ENCODE data around the gene NFYC.
A peak's percentile ranks its signal among the peaks of the same experiment; 100 is the strongest.
"Not testable (repeated sequence)": the region's sequence is repeated elsewhere in the genome, so short reads cannot be mapped to it uniquely, and the experiment has no call there.

NFYC gene

DNA sequence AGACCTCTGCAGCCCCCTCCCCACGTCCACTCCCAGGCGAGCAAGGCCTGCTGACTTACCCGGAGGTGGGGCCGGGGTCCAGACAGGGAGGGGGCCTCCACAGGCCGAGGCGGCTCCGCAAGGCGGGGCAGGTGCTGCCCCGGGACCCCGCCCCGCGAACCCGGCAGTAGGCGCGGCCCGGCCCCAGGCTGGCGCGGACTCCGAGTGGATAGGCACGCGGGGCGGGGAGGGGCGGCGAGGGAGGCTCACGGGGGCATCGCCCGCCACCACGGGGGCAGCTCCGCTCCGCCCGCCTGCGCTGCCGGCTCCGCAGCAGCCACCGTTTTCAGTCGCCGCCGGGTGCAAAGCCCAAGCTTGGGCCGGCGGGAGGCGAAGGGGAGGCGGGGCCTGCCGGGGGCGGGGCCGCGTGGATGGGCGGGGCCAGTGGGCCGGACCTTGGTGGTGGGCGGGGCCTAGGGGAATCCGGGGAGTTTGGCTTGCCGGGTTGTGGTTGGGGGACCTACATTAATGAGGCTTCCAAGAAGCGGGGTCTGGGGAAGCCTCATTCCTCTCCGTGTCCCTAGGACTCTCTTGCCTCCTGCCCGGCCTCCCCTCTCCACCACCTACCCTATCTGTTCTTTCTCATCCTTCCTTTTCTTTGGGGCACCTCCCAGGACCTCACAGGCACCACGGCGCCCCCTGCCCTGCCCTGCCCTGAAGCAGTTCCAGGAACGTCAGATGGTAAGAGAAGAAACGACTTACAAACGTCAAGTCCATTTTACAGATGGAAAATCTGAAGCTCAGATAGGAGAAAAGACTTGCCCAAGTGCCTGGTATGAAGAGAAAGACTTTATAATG lies 26.0 kb upstream of the NFYC start, which contains the start of gene RIMS3:
RIMS3 (minus strand) TSS at position 348 of the 837 bp plus-strand sequence. CDS start 23,757 bp downstream, outside the sequence.
- FAIRE-seq, result no peak

- FAIRE-seq, result peak; percentile 48
These were observed 22.6 kb upstream of the NFYC start for GRCh38 chr1:40668769-40669525.

- no peak for FAIRE-seq
These were observed 18.1 kb upstream of the NFYC start for GRCh38 chr1:40673452-40673851.

- FAIRE-seq, result no peak
These were observed 15.0 kb upstream of the NFYC start for GRCh38 chr1:40676501-40676900.

- FAIRE-seq, result no peak
These were observed 12.1 kb upstream of the NFYC start for GRCh38 chr1:40679165-40679953.

- FAIRE-seq, result no peak
These were observed 6.8 kb upstream of the NFYC start for GRCh38 chr1:40684669-40685068.

- FAIRE-seq, result no peak
These were observed 4.4 kb upstream of the NFYC start for GRCh38 chr1:40687059-40687458.

- FAIRE-seq, result no peak
These were observed 3.8 kb upstream of the NFYC start for GRCh38 chr1:40687661-40688060.

GRCh38 chr1:40689737-40690136 lies 1.8 kb upstream of the NFYC start:
- FAIRE-seq, result no peak

GRCh38 chr1:40690771-40691537 lies 550 bp upstream of the NFYC start:
- no peak for FAIRE-seq

GRCh38 chr1:40692429-40692895 lies 958 bp downstream of the NFYC start:
- no peak for FAIRE-seq

GRCh38 chr1:40693425-40693824 lies 1.9 kb downstream of the NFYC start:
- no peak for FAIRE-seq

DNA sequence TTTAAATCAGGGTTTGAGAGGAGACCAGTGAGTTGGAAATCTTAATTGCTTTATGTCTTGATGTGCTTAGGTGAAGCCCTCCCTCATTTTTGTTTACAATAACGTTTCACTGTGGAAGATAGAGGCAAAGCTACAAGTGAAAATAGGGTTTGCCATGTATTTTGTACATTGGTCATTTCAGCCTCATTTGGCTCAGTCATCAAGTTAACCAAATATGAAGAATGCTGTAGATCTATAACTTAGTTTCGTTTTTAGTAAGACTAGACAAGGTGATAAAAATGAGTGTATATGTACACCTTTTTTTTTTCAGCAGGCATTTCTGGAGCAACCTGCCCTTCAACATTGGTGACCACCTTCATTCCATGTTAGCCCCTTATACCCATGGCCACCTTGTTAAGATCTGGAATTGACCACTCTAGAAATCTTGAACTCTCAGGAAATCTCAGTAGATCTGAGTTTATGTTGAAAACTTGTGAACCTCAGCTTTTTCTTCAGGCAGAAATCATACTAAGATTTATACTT lies 2.9 kb downstream of the NFYC start:
- no peak for FAIRE-seq

GRCh38 chr1:40696294-40696693 lies 4.8 kb downstream of the NFYC start:
- FAIRE-seq, result no peak

- no peak for FAIRE-seq
These were observed 5.9 kb downstream of the NFYC start for GRCh38 chr1:40697436-40697835.

DNA sequence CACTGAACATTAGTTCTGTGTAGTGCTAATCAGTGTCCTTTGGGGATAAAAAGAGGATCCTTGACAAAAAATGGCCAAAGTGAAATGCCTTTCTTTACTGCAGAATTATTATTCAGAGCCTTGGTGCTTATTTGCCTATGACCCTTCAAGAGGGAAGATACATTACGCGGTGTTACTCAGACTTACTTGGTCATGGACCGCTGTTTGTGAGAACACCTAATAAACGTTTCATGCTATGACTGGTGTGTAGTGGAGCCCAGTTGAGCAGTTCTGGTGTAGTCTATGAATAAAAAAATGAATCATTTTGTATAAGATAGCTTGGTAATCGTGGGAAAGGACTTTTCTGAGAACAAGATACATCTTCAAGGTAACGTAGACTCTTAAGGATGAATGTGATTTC lies 8.3 kb downstream of the NFYC start:
- no peak for FAIRE-seq

GRCh38 chr1:40701684-40702083 lies 10.2 kb downstream of the NFYC start:
- FAIRE-seq, result no peak

DNA sequence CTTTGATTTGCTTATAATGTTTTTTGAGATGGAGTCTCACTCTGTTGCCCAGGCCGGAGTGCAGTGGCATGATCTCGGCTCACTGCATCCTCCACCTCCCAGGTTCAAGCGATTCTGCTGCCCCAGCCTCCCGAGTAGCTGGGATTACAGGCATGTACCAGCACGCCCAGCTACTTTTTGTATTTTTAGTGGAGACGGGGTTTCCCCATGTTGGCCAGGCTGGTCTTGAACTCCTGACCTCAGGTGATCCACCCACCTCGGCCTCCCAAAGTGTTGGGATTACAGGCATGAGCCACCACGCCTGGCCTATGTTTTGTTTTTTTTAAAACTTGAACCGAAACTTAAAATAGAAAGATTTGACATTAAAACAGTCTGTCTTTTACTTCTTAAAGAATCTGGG lies 11.3 kb downstream of the NFYC start:
- not testable (repeated sequence) for FAIRE-seq

GRCh38 chr1:40703316-40703715 lies 11.8 kb downstream of the NFYC start:
- FAIRE-seq, result no peak

GRCh38 chr1:40704817-40705733 lies 13.6 kb downstream of the NFYC start:
- no peak for FAIRE-seq

- FAIRE-seq, result no peak
These were observed 15.1 kb downstream of the NFYC start for GRCh38 chr1:40706626-40707025.
